ENCODE results near the gene IL3.

DNA sequence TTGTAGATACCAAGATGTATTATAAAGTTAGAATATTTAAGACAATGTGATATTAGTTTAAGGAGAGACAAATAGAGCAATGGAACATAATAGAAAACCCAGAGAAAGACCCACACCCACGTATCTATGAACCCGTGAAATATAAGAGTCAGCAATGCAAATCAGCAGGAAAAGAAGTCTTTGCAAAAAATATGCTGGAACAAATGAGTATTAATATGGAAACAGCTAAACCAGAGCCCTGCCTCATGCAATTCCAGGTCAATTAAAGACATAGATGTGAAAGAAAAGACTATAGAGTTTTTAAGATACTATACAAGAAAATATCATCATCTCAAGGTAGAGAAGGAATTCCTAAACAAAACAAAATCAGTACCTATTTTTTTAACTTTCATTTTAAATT lies 23.1 kb upstream of the IL3 start:
- TF ChIP-seq POLR2A (IDR thresholded peaks at IDR 0.05) = no peak
- no peak for TF ChIP-seq CTCF (IDR thresholded peaks at IDR 0.05 in 4 of 5, conservative IDR thresholded peaks at IDR 0.05 in 1 of 5)

Measured in gastrocnemius medialis (tissue), 4 donors.